Measurements from ENCODE around the gene UFM1.

- TF ChIP-seq, protein P1, sequence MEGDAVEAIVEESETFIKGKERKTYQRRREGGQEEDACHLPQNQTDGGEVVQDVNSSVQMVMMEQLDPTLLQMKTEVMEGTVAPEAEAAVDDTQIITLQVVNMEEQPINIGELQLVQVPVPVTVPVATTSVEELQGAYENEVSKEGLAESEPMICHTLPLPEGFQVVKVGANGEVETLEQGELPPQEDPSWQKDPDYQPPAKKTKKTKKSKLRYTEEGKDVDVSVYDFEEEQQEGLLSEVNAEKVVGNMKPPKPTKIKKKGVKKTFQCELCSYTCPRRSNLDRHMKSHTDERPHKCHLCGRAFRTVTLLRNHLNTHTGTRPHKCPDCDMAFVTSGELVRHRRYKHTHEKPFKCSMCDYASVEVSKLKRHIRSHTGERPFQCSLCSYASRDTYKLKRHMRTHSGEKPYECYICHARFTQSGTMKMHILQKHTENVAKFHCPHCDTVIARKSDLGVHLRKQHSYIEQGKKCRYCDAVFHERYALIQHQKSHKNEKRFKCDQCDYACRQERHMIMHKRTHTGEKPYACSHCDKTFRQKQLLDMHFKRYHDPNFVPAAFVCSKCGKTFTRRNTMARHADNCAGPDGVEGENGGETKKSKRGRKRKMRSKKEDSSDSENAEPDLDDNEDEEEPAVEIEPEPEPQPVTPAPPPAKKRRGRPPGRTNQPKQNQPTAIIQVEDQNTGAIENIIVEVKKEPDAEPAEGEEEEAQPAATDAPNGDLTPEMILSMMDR (IDR thresholded peaks at IDR 0.05): no peak
- TF ChIP-seq POLR2AphosphoS5 (IDR thresholded peaks at IDR 0.05) (no peak), EP300 (IDR thresholded peaks at IDR 0.05) (no peak)
Measured at GRCh38 chr13:38391341-38391740, 41.7 kb downstream of the UFM1 start.
